Measurements from ENCODE around the gene SOCS3.

The SOCS3 gene

GRCh38 chr17:78399028-78399692 is 39.3 kb upstream of the SOCS3 start:
- TF ChIP-seq FOXK2 (IDR thresholded peaks at IDR 0.05), result no peak
- no peak for TF ChIP-seq BHLHE40 (IDR thresholded peaks at IDR 0.05; ENCODE audit: borderline replicate concordance)
- no peak for TF ChIP-seq CTBP1 (IDR thresholded peaks at IDR 0.05; ENCODE audit: borderline replicate concordance)
- no peak for TF ChIP-seq SUZ12 (IDR thresholded peaks at IDR 0.05)
- TF ChIP-seq FOXA1 (IDR thresholded peaks at IDR 0.05), result no peak
- TF ChIP-seq TARDBP (IDR thresholded peaks at IDR 0.05), result no peak
- TF ChIP-seq L3MBTL2 (conservative IDR thresholded peaks at IDR 0.05), result no peak
- TF ChIP-seq ZNF384 (IDR thresholded peaks at IDR 0.05), result no peak
- no peak for TF ChIP-seq NFRKB (IDR thresholded peaks at IDR 0.05)
- TF ChIP-seq FOXM1 (IDR thresholded peaks at IDR 0.05; ENCODE audit: borderline replicate concordance), result no peak
- TF ChIP-seq SP1 (IDR thresholded peaks at IDR 0.05), result no peak
- ChIA-PET CTCF (no interaction called here), POLR2A (no interaction called here)
- no peak for DNase-seq (ENCODE audit: extremely low spot score)

- DNase-seq (ENCODE audit: extremely low spot score), result no peak
- ChIA-PET CTCF (no interaction called here), POLR2A (no interaction called here)
- no peak for TF ChIP-seq HDGF (IDR thresholded peaks at IDR 0.05; ENCODE audit: borderline replicate concordance)
- no peak for TF ChIP-seq L3MBTL2 (conservative IDR thresholded peaks at IDR 0.05)
- no peak for TF ChIP-seq CTBP1 (IDR thresholded peaks at IDR 0.05; ENCODE audit: borderline replicate concordance)
- TF ChIP-seq LEF1 (IDR thresholded peaks at IDR 0.05; ENCODE audit: borderline replicate concordance), result no peak
- TF ChIP-seq NFRKB (IDR thresholded peaks at IDR 0.05), result no peak
- TF ChIP-seq ARNT (IDR thresholded peaks at IDR 0.05), result no peak
- no peak for TF ChIP-seq SP1 (IDR thresholded peaks at IDR 0.05)
- no peak for TF ChIP-seq ELF4 (IDR thresholded peaks at IDR 0.05)
- TF ChIP-seq SUZ12 (IDR thresholded peaks at IDR 0.05), result no peak
- TF ChIP-seq ZNF384 (IDR thresholded peaks at IDR 0.05), result no peak
- TF ChIP-seq TARDBP (IDR thresholded peaks at IDR 0.05), result no peak
- no peak for TF ChIP-seq FOXK2 (IDR thresholded peaks at IDR 0.05)
- no peak for TF ChIP-seq PKNOX1 (IDR thresholded peaks at IDR 0.05)
- TF ChIP-seq FOXA1 (IDR thresholded peaks at IDR 0.05), result no peak
- TF ChIP-seq BHLHE40 (IDR thresholded peaks at IDR 0.05; ENCODE audit: borderline replicate concordance), result no peak
- no peak for TF ChIP-seq FOXM1 (IDR thresholded peaks at IDR 0.05; ENCODE audit: borderline replicate concordance)
Measured at GRCh38 chr17:78398390-78398789, 38.5 kb upstream of the SOCS3 start.

- ChIA-PET CTCF (no interaction called here), POLR2A (no interaction called here)
- no peak for DNase-seq (ENCODE audit: extremely low spot score)
- TF ChIP-seq L3MBTL2 (conservative IDR thresholded peaks at IDR 0.05) (no peak), PKNOX1 (IDR thresholded peaks at IDR 0.05) (no peak), CTBP1 (IDR thresholded peaks at IDR 0.05; ENCODE audit: borderline replicate concordance) (no peak), ELF4 (IDR thresholded peaks at IDR 0.05) (no peak), SUZ12 (IDR thresholded peaks at IDR 0.05) (no peak), BHLHE40 (IDR thresholded peaks at IDR 0.05; ENCODE audit: borderline replicate concordance) (no peak), NFRKB (IDR thresholded peaks at IDR 0.05) (no peak), FOXM1 (IDR thresholded peaks at IDR 0.05; ENCODE audit: borderline replicate concordance) (no peak), ZNF384 (IDR thresholded peaks at IDR 0.05) (no peak), ARNT (IDR thresholded peaks at IDR 0.05) (no peak), TARDBP (IDR thresholded peaks at IDR 0.05) (no peak), SP1 (IDR thresholded peaks at IDR 0.05) (no peak), LEF1 (IDR thresholded peaks at IDR 0.05; ENCODE audit: borderline replicate concordance) (no peak)
Measured at GRCh38 chr17:78397681-78398101, 37.8 kb upstream of the SOCS3 start.

GRCh38 chr17:78396441-78397337 is 36.8 kb upstream of the SOCS3 start:
- ChIA-PET CTCF (no interaction called here), POLR2A (no interaction called here)
- TF ChIP-seq CTBP1 (IDR thresholded peaks at IDR 0.05; ENCODE audit: borderline replicate concordance) (no peak), L3MBTL2 (conservative IDR thresholded peaks at IDR 0.05) (no peak), ELF4 (IDR thresholded peaks at IDR 0.05) (no peak), ZNF384 (IDR thresholded peaks at IDR 0.05) (no peak)
- DNase-seq (ENCODE audit: extremely low spot score), result no peak

GRCh38 chr17:78395155-78395554 is 35.3 kb upstream of the SOCS3 start:
- CTCF ChIA-PET, result no interaction called here
- no peak for DNase-seq (ENCODE audit: extremely low spot score)
- POLR2A ChIA-PET, result no interaction called here
- TF ChIP-seq FOXM1 (IDR thresholded peaks at IDR 0.05; ENCODE audit: borderline replicate concordance) (no peak), ZNF384 (IDR thresholded peaks at IDR 0.05) (no peak), TARDBP (IDR thresholded peaks at IDR 0.05) (no peak), FOXK2 (IDR thresholded peaks at IDR 0.05) (no peak), ELF4 (IDR thresholded peaks at IDR 0.05) (no peak), PKNOX1 (IDR thresholded peaks at IDR 0.05) (no peak), NFRKB (IDR thresholded peaks at IDR 0.05) (no peak), HDGF (IDR thresholded peaks at IDR 0.05; ENCODE audit: borderline replicate concordance) (no peak), L3MBTL2 (conservative IDR thresholded peaks at IDR 0.05) (no peak), ARNT (IDR thresholded peaks at IDR 0.05) (no peak), SUZ12 (IDR thresholded peaks at IDR 0.05) (no peak)

GRCh38 chr17:78394209-78394608 is 34.3 kb upstream of the SOCS3 start:
- ChIA-PET CTCF (no interaction called here), POLR2A (no interaction called here)
- DNase-seq (ENCODE audit: extremely low spot score), result no peak
- TF ChIP-seq BHLHE40 (IDR thresholded peaks at IDR 0.05; ENCODE audit: borderline replicate concordance), result no peak
- no peak for TF ChIP-seq FOXA1 (IDR thresholded peaks at IDR 0.05)
- no peak for TF ChIP-seq ZNF384 (IDR thresholded peaks at IDR 0.05)
- no peak for TF ChIP-seq FOXK2 (IDR thresholded peaks at IDR 0.05)
- no peak for TF ChIP-seq TARDBP (IDR thresholded peaks at IDR 0.05)
- no peak for TF ChIP-seq FOXM1 (IDR thresholded peaks at IDR 0.05; ENCODE audit: borderline replicate concordance)
- TF ChIP-seq ARNT (IDR thresholded peaks at IDR 0.05), result no peak
- TF ChIP-seq LEF1 (IDR thresholded peaks at IDR 0.05; ENCODE audit: borderline replicate concordance), result no peak
- TF ChIP-seq SUZ12 (IDR thresholded peaks at IDR 0.05), result no peak
- TF ChIP-seq L3MBTL2 (conservative IDR thresholded peaks at IDR 0.05), result no peak
- TF ChIP-seq HDGF (IDR thresholded peaks at IDR 0.05; ENCODE audit: borderline replicate concordance), result no peak
- TF ChIP-seq ELF4 (IDR thresholded peaks at IDR 0.05), result no peak
- TF ChIP-seq SP1 (IDR thresholded peaks at IDR 0.05), result no peak
- no peak for TF ChIP-seq PKNOX1 (IDR thresholded peaks at IDR 0.05)
- TF ChIP-seq CTBP1 (IDR thresholded peaks at IDR 0.05; ENCODE audit: borderline replicate concordance), result no peak
